ENCODE data around the gene RAPGEF4. TPM values are rescaled to one million over a fixed set of nuclear protein-coding genes. Genes with fewer than 3 reads are reported as not detected.

The RAPGEF4 gene
- total and polyA plus RNA-seq, 2 of the 13 experiments (the other 11 are each of a cell fraction or from before 2014, with no cell fraction given), result 0.78 to 0.91 TPM

DNA sequence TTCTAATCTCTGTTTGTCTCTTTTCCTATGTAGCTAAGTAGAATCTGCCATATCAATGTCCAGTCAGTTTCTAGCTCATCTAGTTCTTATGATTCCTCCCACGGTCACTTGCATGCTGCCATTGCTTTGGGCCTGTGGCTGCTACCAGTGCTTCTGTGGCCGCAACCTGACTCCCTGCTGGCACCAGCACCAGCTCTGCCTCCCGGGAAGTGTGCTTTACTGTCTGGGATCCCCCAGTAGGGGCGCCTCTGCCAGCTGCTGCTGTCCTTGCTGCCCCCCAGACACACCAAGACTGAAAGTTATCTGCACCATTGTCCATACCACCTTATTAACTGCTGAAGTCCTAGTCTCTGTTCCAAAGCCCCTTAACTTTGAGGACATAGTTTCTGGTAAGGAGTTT lies 56.3 kb downstream of the RAPGEF4 start:
- H2AFZ ChIP-seq (ENCODE audit: low read length), result no peak overlapping the region
- no peak overlapping the region for H3K4me2 ChIP-seq (ENCODE audit: low read depth, low read length)
- H3K4me3 ChIP-seq (replicated peaks in 1 of 3; ENCODE audit: insufficient read depth in 1 of 3, low read depth in 2 of 3, low read length in 3 of 3), result no peak overlapping the region
- no TSS peak for BruUV-seq (replicated peaks)
- in situ Hi-C loops (cut with HindIII; ENCODE audit: extremely low pct_ligation_motif_present, low pct_unique_long_range_greater_than_20kb), result no loop called here
- no peak overlapping the region for H3K9ac ChIP-seq (ENCODE audit: insufficient read depth, low read depth, low read length)
- ATAC-seq (0 out of 3 replicates have a peak, but pooled peaks have one; percentile 31), FAIRE-seq (no peak), DNase-seq (ENCODE audit: low spot score) (no peak)
- ChIA-PET CTCF (ENCODE audit: low intra/inter-chr PET ratio, low total read pairs) (no interaction called here), POLR2A (no interaction called here)
- H3K79me2 ChIP-seq (ENCODE audit: insufficient read depth, low read length), result no peaks in the 10 kb centered on the region
- H4K20me1 ChIP-seq (ENCODE audit: insufficient read depth, low read length), result no peaks in the 10 kb centered on the region
- H3K27ac ChIP-seq (ENCODE audit: extremely low read length, insufficient read depth, low read length), result no peak overlapping the region
- no peaks in the 10 kb centered on the region; a peak in 1 of 5 replicates for H3K27me3 ChIP-seq (ENCODE audit: control insufficient read depth in 1 of 2, insufficient read depth in 2 of 2, low read length in 2 of 2)
- no peaks in the 10 kb centered on the region for H3K36me3 ChIP-seq (replicated peaks in 1 of 2; ENCODE audit: control insufficient read depth in 1 of 2, insufficient read depth in 2 of 2, low read length in 2 of 2)
- H3K9me3 ChIP-seq (ENCODE audit: low read length), result no peaks in the 10 kb centered on the region
- TF ChIP-seq ZNF296 (CRISPR knock-in tag; conservative IDR thresholded peaks at IDR 0.05) (no peak), FOXA1 (IDR thresholded peaks at IDR 0.05) (no peak), FOXA1 (CRISPR knock-in tag; IDR thresholded peaks at IDR 0.05) (no peak), ZNF781 (CRISPR knock-in tag; IDR thresholded peaks at IDR 0.05; ENCODE audit: borderline replicate concordance, not compliant biosample characterization) (no peak), PITX1 (CRISPR knock-in tag; IDR thresholded peaks at IDR 0.05) (no peak), ZNF83 (CRISPR knock-in tag; IDR thresholded peaks at IDR 0.05; ENCODE audit: borderline replicate concordance) (no peak), KDM6A (CRISPR knock-in tag; IDR thresholded peaks at IDR 0.05; ENCODE audit: low read depth) (no peak)
- TF ChIP-seq, protein P1, sequence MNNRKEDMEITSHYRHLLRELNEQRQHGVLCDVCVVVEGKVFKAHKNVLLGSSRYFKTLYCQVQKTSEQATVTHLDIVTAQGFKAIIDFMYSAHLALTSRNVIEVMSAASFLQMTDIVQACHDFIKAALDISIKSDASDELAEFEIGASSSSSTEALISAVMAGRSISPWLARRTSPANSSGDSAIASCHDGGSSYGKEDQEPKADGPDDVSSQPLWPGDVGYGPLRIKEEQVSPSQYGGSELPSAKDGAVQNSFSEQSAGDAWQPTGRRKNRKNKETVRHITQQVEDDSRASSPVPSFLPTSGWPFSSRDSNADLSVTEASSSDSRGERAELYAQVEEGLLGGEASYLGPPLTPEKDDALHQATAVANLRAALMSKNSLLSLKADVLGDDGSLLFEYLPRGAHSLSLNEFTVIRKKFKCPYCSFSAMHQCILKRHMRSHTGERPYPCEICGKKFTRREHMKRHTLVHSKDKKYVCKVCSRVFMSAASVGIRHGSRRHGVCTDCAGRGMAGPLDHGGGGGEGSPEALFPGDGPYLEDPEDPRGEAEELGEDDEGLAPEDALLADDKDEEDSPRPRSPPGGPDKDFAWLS (CRISPR knock-in tag; IDR thresholded peaks at IDR 0.05; ENCODE audit: borderline replicate concordance), result no peak
- 27% methylated on average over 4 of the region's 4 CpGs for WGBS (ENCODE audit: low lambda C conversion rate)
- H3K4me1 ChIP-seq (ENCODE audit: insufficient read depth, low read length), result no peaks in the 10 kb centered on the region
- intact Hi-C loops (cut with micrococcal nuclease; ENCODE audit: unreplicated experiment), result no loop called here

DNA sequence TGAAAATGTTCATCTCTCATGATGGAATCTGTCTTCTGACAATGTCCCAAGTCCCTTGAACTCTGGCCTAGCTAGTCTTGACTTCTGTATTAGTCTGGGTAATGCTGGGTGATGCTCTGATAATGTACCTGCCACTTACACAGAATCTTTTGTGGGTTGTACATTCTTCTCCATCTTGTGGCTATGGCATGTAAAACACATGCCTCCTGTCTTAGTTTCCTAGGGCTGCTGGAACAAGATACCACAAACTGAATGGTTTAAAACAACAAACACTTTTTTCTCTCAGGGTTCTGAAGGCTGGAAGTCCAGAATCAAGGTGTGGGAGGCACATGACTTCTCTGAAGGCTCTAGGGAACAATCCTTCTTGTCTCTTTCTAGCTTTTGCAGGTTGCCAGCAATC lies 57.1 kb downstream of the RAPGEF4 start:
- no peaks in the 10 kb centered on the region for H3K9me3 ChIP-seq (ENCODE audit: low read length)
- H4K20me1 ChIP-seq (ENCODE audit: insufficient read depth, low read length), result no peaks in the 10 kb centered on the region
- no peaks in the 10 kb centered on the region; a peak in 1 of 5 replicates for H3K27me3 ChIP-seq (ENCODE audit: control insufficient read depth in 1 of 2, insufficient read depth in 2 of 2, low read length in 2 of 2)
- ChIA-PET POLR2A (no interaction called here), CTCF (ENCODE audit: low intra/inter-chr PET ratio, low total read pairs) (no interaction called here)
- intact Hi-C loops (cut with micrococcal nuclease; ENCODE audit: unreplicated experiment), result no loop called here
- no peak for FAIRE-seq
- H3K79me2 ChIP-seq (ENCODE audit: insufficient read depth, low read length), result no peaks in the 10 kb centered on the region
- ATAC-seq, result no peak
- H2AFZ ChIP-seq (ENCODE audit: low read length), result no peak overlapping the region
- no peak overlapping the region for H3K4me3 ChIP-seq (replicated peaks in 1 of 3; ENCODE audit: insufficient read depth in 1 of 3, low read depth in 2 of 3, low read length in 3 of 3)
- no peak overlapping the region for H3K9ac ChIP-seq (ENCODE audit: insufficient read depth, low read depth, low read length)
- DNase-seq (ENCODE audit: low spot score), result no peak
- no peaks in the 10 kb centered on the region for H3K4me1 ChIP-seq (ENCODE audit: insufficient read depth, low read length)
- H3K27ac ChIP-seq (ENCODE audit: extremely low read length, insufficient read depth, low read length), result no peak overlapping the region
- H3K4me2 ChIP-seq (ENCODE audit: low read depth, low read length), result no peak overlapping the region
- in situ Hi-C loops (cut with HindIII; ENCODE audit: extremely low pct_ligation_motif_present, low pct_unique_long_range_greater_than_20kb), result no loop called here
- no peaks in the 10 kb centered on the region for H3K36me3 ChIP-seq (replicated peaks in 1 of 2; ENCODE audit: control insufficient read depth in 1 of 2, insufficient read depth in 2 of 2, low read length in 2 of 2)
- BruUV-seq (replicated peaks), result no TSS peak
- TF ChIP-seq RELA (CRISPR knock-in tag; IDR thresholded peaks at IDR 0.05), result no peak
- TF ChIP-seq, protein P2, sequence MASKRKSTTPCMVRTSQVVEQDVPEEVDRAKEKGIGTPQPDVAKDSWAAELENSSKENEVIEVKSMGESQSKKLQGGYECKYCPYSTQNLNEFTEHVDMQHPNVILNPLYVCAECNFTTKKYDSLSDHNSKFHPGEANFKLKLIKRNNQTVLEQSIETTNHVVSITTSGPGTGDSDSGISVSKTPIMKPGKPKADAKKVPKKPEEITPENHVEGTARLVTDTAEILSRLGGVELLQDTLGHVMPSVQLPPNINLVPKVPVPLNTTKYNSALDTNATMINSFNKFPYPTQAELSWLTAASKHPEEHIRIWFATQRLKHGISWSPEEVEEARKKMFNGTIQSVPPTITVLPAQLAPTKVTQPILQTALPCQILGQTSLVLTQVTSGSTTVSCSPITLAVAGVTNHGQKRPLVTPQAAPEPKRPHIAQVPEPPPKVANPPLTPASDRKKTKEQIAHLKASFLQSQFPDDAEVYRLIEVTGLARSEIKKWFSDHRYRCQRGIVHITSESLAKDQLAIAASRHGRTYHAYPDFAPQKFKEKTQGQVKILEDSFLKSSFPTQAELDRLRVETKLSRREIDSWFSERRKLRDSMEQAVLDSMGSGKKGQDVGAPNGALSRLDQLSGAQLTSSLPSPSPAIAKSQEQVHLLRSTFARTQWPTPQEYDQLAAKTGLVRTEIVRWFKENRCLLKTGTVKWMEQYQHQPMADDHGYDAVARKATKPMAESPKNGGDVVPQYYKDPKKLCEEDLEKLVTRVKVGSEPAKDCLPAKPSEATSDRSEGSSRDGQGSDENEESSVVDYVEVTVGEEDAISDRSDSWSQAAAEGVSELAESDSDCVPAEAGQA (IDR thresholded peaks at IDR 0.05; ENCODE audit: low read depth), result no peak
- TF ChIP-seq, protein P2 (CRISPR knock-in tag; IDR thresholded peaks at IDR 0.05; ENCODE audit: borderline replicate concordance), result no peak
- no peak for TF ChIP-seq ZNF205 (CRISPR knock-in tag; IDR thresholded peaks at IDR 0.05)
- TF ChIP-seq FOXK1 (CRISPR knock-in tag; IDR thresholded peaks at IDR 0.05; ENCODE audit: borderline replicate concordance, low read depth), result no peak

Data from HepG2 (cell line).